Fibroblast of peridontal ligament (primary cell): Measurements from ENCODE around the gene OTOGL.
"Not testable (repeated sequence)": the region's sequence is repeated elsewhere in the genome, so short reads cannot be mapped to it uniquely, and the experiment has no call there.

Source experiments
- DNase-seq: peaks from one replicate; pipeline ENCODE4 v3.0.0-alpha.2; 2010; ENCODE audit errors: extremely low read depth

Gene OTOGL, protein sequence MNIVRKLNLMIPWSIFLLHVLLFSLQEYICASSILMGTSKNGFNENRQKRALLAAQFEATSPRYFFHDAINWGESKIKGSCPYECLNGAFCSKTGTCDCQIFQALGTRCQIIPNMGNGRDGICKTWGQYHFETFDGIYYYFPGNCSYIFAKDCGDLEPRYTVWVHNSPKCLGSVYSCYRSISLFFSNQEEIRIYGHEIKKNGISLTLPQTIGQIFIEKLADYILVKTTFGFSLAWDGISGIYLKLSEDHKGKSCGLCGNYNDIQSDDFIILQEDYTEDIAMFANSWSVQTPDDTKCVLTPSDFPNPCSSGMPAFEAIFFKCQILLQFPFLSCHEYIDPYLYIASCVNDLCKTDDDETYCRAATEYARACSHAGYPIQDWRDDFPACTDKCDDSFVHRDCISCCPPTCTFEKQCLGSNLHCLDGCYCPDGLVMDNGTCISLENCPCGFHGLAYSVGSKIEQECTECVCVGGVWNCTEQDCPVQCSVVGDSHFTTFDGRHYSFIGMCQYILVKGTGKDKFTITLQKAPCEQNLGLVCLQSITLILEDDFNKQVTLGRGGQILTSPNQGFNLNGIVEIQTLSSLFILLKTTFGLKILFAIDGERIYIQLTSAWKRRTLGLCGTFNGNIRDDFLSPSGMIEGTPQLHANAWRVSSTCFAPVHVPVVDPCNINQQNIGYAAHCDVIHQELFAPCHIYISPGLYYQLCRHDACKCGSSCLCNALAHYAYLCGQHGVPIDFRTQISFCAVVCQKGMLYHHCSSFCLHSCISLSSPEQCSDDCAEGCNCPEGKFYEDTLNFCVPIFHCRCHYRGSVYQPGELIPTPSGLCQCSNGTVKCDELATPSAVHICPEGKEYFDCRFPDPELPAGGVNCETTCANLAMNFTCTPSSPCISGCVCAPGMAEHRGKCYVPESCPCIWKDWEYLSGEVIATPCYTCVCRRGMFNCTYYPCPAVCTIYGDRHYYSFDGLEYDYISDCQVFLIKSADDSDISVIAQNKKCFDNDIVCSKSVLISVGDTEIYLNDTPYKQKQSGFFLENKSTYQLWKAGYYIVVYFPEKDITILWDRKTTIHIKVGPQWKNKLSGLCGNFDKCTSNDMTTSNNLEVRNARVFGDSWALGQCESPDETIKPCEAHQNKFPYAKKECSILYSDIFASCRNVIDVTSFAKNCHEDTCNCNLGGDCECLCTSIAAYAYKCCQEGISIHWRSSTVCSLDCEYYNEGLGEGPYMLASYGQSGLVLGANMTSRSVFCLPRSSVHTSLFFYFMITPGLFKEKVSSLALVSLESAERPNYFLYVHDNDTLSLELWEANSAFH (N-terminal part only)

DNA sequence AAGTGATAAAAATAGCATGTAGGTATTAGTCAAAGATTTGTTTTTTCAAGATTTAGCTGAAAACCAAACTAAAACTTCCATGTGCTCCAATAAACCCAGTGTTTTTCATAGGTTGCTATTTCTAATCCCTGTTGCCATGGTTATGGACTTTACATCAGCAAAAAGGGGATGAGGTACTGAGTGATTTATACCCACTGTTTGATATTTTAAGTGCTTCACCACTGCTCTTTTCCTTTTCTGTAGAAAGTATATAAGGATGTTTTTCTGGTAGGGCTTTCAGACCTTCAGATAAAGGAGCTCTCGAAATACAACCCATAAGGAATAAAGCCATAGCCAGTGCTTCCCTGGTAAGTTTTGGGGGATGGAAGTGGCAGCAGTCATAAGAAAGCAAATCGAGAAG is at the start of gene OTOGL:
Gene OTOGL (plus strand): TSS at position 279 of the 400 bp plus-strand sequence. CDS start 109,895 bp downstream, outside the sequence.
- no peak for DNase-seq

DNA sequence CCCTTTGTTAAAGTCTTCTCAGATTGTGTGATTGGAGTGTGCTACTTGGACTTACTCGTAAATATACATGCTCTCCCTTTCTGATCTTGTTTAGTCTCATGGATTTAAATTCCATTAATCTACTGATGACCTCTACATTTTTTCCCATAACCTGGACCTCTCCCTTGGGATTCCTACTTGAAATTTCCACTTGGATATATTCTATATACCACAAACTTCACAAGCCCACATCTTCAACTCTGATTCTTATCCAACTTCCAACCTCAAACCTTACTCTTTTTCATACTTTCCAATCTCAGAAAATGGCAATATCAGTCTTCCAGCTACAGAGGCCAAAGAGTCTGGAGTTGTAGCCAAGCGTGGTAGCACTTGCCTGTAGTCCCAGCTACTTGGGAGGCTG is 49.1 kb upstream of the OTOGL start:
- no peak for DNase-seq

DNA sequence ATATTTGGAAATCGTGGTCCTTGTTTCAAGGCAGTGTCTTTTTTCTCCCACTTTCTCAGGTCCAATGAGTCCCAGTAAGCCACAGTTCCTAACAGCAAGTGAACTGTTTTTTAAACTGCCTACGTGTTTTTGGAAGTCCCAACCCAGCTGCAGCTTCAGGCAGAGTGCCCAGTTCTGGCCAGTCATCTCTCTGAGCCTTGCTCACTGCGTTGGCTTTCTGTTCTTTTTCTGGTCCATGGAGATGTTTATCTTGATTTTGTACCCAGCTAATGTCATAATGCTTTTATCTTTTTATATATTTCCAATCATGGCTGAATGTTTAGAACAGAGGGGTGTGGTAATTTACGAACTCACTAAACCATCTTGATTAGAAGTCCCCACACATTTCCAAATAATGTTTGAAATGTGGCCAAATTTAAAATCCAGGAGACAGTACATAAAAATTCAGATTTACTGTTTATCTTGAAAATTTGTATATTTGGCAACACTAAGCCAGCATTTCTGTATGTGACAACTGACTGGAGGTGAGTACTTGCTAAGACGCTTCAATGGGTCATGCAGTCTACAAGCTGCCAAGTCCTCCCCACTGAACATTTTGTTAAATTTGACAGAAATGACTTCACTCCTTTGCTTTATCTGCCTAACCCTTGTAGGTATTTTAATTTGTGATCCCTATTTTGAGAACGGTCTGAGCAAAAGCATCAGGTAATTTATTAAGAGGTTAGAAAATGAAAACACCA is 46.1 kb upstream of the OTOGL start:
- peak; percentile 96 for DNase-seq

DNA sequence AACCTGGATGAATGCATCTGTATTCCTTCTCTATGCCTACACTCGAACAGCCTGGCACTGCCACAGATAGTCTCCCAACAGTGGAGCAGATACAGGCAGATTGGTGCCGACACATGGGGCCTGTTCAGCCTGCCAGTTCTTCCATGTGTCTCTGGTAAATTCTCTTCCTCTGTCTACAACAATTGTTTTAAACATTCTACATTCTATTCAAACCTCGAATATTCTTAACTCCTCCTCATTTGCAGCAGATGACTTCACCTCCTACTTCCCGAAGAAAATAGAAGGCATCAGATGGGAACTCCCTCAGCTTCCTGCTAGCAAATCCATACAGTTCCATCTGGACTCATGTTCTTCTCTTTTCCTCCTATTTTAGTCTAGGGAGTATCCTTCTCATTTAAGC is 43.1 kb upstream of the OTOGL start:
- no peak for DNase-seq

DNA sequence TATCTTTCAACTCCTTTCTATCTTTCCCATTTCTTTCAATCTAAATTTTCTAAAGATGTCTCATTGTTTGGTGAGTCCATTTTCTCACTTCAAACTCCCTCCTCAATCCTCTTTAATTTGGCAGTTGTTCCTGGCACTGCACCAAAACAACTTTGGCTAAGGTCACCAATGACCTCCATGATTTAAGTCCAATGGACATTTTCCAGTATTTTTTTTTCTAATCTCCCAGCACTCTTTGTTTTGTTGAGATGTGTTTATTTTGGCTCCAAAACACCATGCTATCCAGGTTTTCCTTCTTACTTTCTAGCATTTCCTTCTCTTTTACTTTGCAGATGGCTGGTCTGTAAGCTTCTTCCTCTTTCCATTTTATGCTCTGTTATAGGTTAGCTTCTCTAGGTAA is 42.5 kb upstream of the OTOGL start:
- DNase-seq, result peak; percentile 30

DNA sequence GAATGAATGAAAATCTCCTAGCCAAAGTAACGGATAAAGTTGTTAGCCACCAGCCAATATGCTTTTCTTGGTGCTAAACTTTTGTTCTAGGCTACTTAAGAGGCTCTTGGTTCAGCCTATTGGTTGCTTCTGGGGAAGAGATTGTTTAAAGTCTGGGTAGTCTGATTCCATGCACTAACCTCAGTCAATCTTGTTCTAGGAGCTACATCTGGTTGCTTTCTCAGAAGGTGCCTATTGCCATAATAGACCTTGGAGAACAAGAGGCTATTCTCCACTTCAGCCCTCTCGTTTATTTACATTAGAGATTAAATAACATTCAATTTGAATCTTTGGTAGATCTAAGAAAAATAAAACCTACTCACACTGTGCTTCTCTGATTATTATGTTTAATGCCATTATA is 40.8 kb upstream of the OTOGL start:
- no peak for DNase-seq

DNA sequence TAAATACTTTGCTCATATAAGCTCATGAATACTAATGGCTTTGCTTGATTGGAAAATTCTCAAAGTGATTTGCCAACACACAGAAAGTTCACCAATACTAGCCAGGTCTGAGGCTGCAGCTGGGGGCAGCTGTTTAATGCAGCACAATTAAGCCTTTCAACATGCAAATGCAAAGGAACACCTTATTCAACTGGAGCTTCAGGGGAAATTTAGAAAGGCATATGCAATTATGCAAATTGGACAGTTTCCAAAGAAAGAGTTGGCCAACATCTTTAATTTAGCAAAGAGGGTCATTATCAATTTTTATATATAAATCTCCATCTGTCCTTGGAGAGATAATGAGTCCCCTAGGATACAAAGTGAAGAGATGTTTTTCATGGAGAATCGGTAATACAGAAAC is 40.2 kb upstream of the OTOGL start:
- DNase-seq, result no peak

DNA sequence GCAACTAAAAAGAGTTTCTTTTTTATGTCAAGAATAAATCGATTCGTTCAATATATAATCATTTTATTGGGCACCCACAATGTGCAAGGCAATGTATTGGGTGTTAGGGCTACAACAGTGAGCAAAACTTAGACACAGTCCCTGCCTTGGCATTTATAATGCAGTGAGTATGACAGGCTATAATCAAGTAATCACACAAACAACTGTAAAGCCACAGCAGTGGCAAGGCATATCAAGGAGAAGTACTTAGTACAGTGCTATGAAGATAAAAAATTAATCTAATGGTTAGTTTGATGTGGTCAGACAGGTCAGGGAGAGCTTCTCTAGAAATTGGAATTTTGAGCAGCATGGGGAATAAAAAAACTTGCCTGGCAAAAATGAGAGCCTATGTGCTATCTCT is 39.5 kb upstream of the OTOGL start:
- DNase-seq, result no peak

DNA sequence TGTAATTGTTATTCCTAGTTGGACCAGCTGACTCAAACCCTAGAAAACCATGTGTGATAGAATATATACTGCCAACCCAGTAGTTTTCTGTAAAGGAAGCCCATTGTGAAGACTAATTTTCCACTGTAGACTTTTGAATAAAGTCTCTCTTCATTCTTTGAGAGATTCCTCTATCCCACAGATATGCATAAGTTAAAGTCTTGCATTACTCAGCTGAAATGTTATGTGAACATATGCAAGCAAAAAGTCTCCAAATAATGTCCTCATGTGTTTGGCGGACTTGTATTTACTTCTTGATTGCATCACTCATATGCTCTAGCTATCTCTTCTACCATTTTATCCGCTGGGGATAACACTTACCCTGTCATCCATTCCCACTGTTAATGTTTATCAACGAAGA is 35.1 kb upstream of the OTOGL start:
- peak; percentile 59 for DNase-seq

DNA sequence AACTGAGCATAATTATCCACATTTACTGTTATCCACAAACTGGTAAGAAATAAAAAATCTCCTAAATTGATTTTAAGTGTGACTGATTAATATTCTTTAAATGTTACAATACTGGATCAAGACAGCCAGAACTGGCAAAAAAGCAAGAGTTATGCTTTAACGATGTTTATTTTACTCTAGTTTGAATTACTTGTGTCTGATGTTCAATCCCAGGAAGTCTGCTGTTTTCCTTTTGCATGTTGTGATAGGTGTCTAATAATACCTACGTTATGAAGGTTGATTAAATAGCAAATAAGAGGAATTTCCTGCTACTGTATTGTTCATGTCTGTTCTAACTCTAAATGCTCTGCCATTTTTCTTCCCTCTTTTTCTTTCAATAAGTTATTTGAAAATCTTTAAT is 34.4 kb upstream of the OTOGL start:
- DNase-seq, result no peak

DNA sequence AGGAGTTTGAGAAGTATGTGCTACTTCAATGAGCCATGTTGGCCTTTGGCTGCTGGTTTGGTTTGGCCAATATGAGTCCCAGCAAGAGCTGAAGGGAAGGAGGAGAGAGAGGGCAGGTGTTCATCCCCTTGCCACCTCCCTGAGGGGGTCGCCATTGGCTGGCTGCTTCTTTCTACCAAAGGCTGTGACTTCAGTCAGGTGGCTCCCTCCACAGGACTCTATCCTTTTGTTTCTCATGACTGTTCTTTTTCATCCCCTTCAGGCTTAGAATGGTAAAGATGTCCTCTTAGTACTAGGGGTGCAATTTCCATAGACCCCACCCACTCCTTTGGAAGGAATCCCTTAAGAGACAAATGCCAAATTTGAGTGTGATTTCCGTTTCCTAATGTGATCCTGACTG is 31.2 kb upstream of the OTOGL start:
- DNase-seq, result no peak

DNA sequence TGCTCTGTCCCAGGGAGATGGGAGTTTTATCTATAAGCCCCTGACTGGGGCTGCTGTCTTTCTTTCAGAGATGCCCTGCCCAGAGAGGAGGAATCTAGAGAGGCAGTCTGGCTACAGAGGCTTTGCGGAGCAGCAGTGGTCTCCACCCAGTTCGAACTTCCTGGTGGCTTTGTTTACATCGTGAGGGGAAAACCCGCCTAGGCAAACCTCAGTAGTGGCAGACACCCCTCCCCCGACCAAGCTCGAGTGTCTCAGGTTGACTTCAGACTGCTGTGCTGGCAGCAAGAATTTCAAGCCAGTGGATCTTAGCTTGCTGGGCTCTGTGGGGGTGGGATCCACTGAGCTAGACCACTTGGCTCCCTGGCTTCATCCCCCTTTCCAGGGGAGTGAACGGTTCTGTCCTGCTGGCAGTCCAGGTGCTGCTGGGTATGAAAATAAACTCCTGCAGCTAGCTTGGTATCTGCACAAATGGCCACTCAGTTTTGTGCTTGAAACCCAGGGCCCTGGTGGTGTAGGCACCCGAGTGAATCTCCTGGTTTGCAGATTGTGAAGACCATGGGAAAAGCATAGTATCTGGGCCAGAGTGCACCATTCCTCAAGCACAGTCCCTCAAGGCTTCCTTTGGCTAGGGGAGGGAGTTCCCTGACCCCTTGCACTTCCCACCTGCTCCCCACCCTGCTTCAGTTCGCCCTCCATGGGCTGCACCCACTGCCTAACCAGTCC is 15.3 kb upstream of the OTOGL start:
- not testable (repeated sequence) for DNase-seq

DNA sequence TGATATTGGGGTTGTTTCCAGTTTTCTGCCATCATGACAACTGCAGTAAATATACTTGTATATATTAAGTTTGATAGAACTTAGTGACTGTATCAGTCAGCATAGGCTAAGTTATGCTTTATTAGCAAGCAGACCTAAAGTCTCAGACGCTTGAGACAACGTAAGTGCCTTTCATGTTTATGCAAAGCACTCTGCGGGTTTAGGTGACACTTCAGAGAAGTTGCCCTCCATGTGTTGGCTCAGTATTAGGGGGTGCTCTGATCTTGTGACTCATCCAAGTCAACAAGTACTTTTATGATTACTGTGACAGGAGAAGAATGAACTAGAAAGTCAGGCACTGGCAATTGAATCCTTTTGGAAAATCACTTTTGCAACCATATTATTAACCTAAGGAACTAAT is 13.3 kb upstream of the OTOGL start:
- no peak for DNase-seq

DNA sequence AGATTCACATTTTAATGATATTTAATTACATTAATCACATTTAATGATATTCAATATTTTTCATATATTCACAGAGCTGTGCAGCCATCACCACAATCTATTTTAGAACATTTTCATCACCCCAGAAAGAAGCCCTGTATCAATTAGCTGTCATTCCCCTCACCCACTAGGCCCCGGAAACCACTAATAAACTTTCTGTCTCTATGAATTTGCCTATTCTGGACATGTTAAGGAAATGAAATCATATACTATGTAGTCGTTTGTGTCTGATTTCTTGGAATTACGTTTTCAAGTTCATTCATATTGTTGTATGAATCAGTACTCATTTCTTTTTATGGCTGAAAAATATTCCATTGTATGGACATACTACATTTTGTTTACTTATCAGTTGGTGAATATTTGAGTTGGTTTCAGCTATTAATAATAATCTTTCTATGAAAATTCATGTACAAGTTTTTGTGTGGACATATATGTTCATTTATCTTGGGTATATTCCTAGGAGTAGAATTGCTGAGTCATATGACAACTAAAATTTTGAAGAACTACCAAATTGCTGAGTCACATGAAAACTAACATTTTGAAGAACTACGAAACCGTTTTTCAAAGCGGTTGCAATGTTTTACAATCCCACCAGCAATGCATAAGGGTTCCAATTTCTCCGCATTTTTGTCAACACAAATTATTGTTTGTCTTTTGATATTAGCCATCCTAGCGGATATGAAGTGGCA is 11.7 kb upstream of the OTOGL start:
- peak; percentile 41 for DNase-seq

DNA sequence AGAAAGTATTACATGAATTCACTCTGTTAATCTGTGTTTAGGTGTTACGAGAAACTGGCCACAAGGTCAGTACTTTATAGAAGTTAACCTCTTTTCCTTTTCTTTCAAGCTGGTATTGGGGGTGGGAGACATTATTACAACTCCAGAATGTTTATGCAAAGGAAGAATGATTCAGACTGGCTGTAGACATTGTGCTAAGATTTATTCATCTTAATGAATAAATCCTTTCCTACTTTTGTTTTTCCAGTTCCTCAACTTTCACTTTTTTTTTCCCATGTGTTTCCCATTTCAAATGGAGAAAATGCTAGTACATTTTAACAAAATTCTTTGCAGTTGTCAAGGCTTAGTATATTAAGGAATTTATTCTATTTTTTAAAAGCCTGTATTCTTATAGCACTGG is 1.3 kb downstream of the OTOGL start:
- DNase-seq, result peak; percentile 61

DNA sequence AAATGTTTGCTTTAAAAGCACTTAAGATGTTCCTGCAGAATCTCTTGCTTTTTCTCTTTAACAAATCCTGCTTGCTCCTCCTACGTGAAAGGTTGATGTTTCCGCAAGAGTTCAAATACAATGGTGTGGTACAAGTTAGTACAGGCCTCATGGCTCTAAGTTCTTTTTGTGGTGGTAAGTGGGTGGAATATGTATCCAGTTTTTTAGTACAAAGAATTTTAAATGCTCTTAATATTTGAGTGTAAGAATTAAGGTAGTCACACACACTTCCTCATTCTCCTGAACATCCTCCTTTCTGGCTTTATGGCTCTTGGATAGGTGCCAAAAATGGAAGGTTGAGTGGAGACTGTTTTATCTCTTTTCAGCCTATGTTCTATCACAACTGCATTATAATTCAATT is 1.8 kb downstream of the OTOGL start:
- peak; percentile 16 for DNase-seq

DNA sequence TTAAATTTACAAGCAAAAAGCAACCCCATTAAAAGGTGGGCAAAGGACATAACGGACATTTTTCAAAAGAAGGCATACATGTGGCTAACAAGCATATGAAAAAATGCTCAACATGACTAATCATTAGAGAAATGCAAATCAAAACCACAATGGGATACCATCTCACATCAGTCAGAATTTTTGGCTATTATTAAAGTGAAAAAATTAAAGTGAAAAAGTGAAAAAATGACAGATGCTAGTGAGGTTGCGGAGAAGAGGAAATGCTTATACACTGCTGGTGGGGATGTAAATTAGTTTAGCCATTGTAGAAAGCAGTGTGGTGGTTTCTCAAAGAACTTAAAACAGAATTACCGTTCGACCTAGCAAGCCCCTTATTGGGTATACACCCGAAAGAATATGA is 7.9 kb downstream of the OTOGL start:
- DNase-seq, result no peak

DNA sequence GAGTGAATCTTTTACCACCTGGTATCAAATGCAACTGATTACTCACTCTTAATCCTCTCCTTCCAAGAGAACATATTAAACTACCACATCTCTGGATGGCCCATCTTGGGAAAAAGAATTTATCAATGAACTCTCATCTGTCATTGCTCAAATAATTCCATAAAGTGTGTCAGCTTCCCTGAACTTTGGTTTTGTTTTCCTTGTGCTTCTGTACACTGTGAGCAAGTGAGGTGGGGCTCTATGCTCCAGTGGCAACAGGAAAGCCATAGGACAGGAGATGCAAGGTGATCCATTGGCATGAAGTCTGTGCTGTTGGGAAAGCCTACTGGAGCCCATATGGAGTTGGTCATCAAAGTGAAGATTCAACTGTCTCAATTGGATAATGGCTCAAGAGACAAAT is 17.4 kb downstream of the OTOGL start:
- DNase-seq, result no peak

DNA sequence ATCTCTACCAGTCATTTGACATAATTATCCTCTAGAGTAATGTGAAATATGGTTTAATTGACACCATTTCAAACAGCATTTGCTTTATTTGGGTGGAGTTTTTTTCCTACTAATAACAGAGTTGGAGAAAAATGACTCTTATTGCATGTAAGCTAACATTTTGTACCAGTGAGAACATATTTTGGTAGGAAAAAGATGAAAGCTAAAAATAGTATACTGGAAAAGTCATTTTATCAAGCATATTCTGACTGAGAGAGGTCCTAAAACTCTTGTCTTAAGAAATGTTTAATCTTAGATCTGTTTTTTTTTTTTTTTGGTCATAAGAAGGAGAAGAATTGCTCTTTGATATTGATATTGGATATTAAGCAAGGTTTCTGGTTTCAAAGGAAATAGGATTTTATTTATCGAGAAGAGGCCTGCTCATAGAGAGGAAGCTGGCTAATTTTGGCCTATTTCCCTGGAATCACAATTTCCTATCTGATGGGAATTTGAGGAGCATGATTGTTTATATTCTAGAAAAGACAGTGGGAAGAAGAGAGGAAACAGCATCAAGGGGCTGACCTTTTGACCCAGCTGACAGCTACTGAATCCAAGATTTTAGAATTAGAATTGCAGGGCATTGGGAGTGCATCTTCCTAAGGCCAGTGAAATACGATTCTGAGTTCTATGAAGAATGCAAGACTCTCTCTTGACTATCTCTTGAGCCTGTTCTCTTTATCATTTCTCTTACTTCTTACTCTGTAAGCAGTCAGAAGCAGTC is 19.4 kb downstream of the OTOGL start:
- peak; percentile 23 for DNase-seq
